Activated naive CD8-positive, alpha-beta T cell treated with anti-CD3 and anti-CD28 coated beads, Interleukin-2, amount 50 U/mL, for 24 hours (primary cell): ENCODE results near the gene WASL.
A peak's percentile ranks its signal among the peaks of the same experiment; 100 is the strongest.
"Not testable (repeated sequence)": the region's sequence is repeated elsewhere in the genome, so short reads cannot be mapped to it uniquely, and the experiment has no call there.

ENCODE experiments used
- ATAC-seq: fragments of 150-1000 bp; cut with Tn5 transposase; one replicate; pipeline ENCODE4 v1.10.0; 2021
- DNase-seq: peaks from one replicate; pipeline ENCODE4 v3.0.0; 2021
- H3K27ac Mint-ChIP-seq: one replicate; pipeline ENCODE4 v1.8.0; 2021; ENCODE audit warnings: mild to moderate bottlenecking, mixed read lengths
- H3K27me3 Mint-ChIP-seq: one replicate; pipeline ENCODE4 v1.8.0; 2021; ENCODE audit warnings: mixed read lengths
- H3K36me3 Mint-ChIP-seq: one replicate; pipeline ENCODE4 v1.8.0; 2021; ENCODE audit warnings: low read depth, mixed read lengths
- H3K4me1 Mint-ChIP-seq: one replicate; pipeline ENCODE4 v1.8.0; 2021; ENCODE audit warnings: mixed read lengths
- H3K4me3 Mint-ChIP-seq: one replicate; pipeline ENCODE4 v1.8.0; 2021; ENCODE audit warnings: mild to moderate bottlenecking, moderate library complexity, mixed read lengths
- H3K9me3 Mint-ChIP-seq: one replicate; pipeline ENCODE4 v1.8.0; 2021; ENCODE audit warnings: mixed read lengths

The WASL gene

GRCh38 chr7:123734498-123734897 is 14.3 kb downstream of the WASL start:
- no peak overlapping the region for H3K4me3 Mint-ChIP-seq
- peaks cover 31% of the 10 kb centered on the region for H3K4me1 Mint-ChIP-seq
- no peak overlapping the region for H3K27ac Mint-ChIP-seq
- ATAC-seq (no peak), DNase-seq (no peak)
- H3K27me3 Mint-ChIP-seq, result no peaks in the 10 kb centered on the region
- H3K9me3 Mint-ChIP-seq, result peaks cover 44% of the 10 kb centered on the region
- peaks cover 51% of the 10 kb centered on the region for H3K36me3 Mint-ChIP-seq

- H3K27me3 Mint-ChIP-seq, result no peaks in the 10 kb centered on the region
Observed at GRCh38 chr7:123732413-123733091, 16.3 kb downstream of the WASL start.

GRCh38 chr7:123729218-123729578 is 19.6 kb downstream of the WASL start:
- peaks cover 61% of the 10 kb centered on the region for H3K4me1 Mint-ChIP-seq
- peaks cover 26% of the 10 kb centered on the region for H3K9me3 Mint-ChIP-seq
- H3K27ac Mint-ChIP-seq, result no peak overlapping the region
- no peaks in the 10 kb centered on the region for H3K27me3 Mint-ChIP-seq
- H3K4me3 Mint-ChIP-seq, result no peak overlapping the region
- ATAC-seq (no peak), DNase-seq (no peak)
- H3K36me3 Mint-ChIP-seq, result peaks cover 37% of the 10 kb centered on the region

More at GRCh38 chr7:123732413-123733091, 16.3 kb downstream of the WASL start:
- Mint-ChIP-seq H3K4me3 (no peak overlapping the region), H3K27ac (no peak overlapping the region), H3K36me3 (peaks cover 47% of the 10 kb centered on the region), H3K4me1 (peaks cover 36% of the 10 kb centered on the region), H3K9me3 (peaks cover 40% of the 10 kb centered on the region)
- DNase-seq (no peak), ATAC-seq (no peak)

DNA sequence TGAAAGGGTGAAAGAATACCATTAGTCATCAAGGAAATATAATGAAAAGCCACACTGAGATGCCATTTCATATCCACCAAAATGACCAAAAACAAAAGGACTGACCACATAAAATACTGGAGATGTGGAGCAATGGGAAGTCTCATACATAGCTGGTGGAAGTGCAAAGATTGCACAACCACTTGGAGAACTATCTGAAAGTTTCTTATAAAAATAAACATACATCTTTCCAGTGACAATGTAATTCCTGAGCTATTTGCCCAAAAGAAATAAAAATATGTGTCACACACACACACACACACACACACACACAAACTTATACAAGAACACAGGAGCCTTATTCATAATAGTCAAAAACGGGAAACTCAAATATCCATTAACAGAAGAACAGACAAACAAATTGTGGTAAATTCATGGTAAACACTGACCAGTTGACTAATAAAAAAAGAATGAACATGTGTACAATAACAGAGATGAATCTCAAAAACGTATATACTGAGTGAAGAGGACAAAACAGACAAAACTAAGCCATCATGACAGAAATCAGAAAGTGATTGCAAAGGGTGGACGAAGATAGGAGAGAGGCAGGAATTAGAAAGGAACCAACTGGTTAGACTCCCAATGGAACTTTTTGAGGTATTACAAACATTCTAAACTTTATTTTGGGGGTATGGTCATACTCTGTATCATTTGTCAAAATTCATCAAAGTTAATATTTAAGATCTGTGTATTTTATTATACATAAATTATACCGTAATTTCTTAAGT is 21.5 kb downstream of the WASL start:
- Mint-ChIP-seq H3K27me3 (no peaks in the 10 kb centered on the region), H3K27ac (no peak overlapping the region), H3K36me3 (peaks cover 20% of the 10 kb centered on the region), H3K4me1 (peaks cover 50% of the 10 kb centered on the region), H3K9me3 (peaks cover 6% of the 10 kb centered on the region), H3K4me3 (no peak overlapping the region)
- ATAC-seq (no peak), DNase-seq (no peak)

DNA sequence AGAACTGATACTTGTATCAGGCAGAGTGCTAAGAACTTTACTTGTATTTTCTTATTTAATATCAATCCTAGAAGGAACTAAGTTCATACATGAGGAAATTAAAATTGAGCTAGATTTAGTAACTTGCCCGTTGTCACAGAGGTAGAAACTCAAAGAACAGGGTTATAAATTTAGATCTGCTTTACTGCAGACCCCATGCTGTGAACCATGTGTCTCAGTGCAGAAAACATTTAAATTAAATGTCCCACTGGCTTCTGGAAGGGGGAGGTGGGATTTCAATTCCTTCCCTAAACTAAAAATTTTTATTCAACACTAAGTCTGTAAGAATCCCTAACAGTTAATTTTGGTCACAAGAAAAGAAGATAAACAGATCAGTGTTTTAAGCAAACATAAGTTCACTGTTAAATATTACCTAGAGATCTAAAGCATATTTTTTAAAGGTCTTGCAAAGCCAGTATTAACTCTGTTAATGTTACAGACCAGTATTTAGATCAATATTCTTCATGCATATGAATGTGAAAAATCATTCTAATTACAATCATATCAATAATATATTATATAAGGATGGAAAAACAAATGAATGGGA is 23.1 kb downstream of the WASL start:
- H3K27me3 Mint-ChIP-seq, result no peaks in the 10 kb centered on the region
- no peaks in the 10 kb centered on the region for H3K9me3 Mint-ChIP-seq
- H3K27ac Mint-ChIP-seq, result no peak overlapping the region
- ATAC-seq (no peak), DNase-seq (no peak)
- H3K36me3 Mint-ChIP-seq, result peaks cover 13% of the 10 kb centered on the region
- H3K4me3 Mint-ChIP-seq, result no peak overlapping the region
- H3K4me1 Mint-ChIP-seq, result peaks cover 53% of the 10 kb centered on the region

DNA sequence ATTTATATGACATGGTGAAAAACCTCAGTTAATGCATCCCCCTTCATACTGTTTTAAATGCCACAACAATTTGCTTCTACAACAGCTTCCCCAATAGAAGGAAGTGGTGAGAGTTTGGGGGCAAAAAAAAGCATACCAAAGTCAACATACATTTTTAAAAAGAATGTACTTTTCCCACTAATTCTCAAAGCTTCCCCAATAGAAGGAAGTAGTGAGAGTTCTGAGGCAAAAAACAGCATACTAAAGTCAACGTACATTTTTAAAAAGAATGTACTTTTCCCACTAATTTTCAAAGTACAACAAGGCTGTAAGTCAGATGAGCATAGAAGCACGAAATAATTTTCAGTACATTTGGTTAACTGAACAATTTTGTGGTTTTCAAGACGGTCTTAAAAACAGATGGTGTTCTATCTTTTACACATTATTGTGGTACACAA is 24.0 kb downstream of the WASL start:
- Mint-ChIP-seq H3K27me3 (no peaks in the 10 kb centered on the region), H3K9me3 (no peaks in the 10 kb centered on the region), H3K27ac (no peak overlapping the region), H3K4me3 (no peak overlapping the region), H3K4me1 (peaks cover 59% of the 10 kb centered on the region), H3K36me3 (peaks cover 11% of the 10 kb centered on the region)
- ATAC-seq, result no peak
- no peak for DNase-seq

DNA sequence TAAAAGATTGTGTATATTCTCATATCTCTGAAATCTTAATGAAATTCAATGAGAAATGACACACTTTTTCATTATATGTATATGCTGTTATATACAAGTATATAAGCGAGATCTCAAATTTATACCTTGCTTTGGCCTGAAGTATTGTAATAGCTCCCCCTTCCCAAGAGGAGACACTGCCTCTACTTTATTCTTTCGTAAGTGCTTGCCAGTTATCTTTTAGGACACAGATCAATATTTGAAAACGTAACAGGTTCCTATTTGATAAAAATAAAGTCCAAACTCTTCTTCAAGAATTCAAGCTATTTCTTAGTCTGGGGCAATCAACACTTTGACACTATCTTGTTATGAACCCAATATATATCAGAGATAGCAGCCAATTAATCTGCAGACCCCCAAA is 24.9 kb downstream of the WASL start:
- no peak overlapping the region for H3K27ac Mint-ChIP-seq
- H3K27me3 Mint-ChIP-seq, result no peaks in the 10 kb centered on the region
- H3K36me3 Mint-ChIP-seq, result peaks cover 12% of the 10 kb centered on the region
- H3K9me3 Mint-ChIP-seq, result no peaks in the 10 kb centered on the region
- no peak for ATAC-seq
- DNase-seq, result no peak
- no peak overlapping the region for H3K4me3 Mint-ChIP-seq
- peaks cover 69% of the 10 kb centered on the region for H3K4me1 Mint-ChIP-seq

- H3K4me3 Mint-ChIP-seq, H3K27ac Mint-ChIP-seq, ATAC-seq, H3K27me3 Mint-ChIP-seq, H3K36me3 Mint-ChIP-seq, DNase-seq, H3K9me3 Mint-ChIP-seq: not testable (repeated sequence)
- peaks cover 54% of the 10 kb centered on the region for H3K4me1 Mint-ChIP-seq
Observed at GRCh38 chr7:123720527-123720926, 28.3 kb downstream of the WASL start.

- Mint-ChIP-seq H3K36me3 (peaks cover 3% of the 10 kb centered on the region), H3K27me3 (no peaks in the 10 kb centered on the region), H3K4me3 (peak overlapping the region; percentile 29), H3K9me3 (no peaks in the 10 kb centered on the region), H3K27ac (peak overlapping the region; percentile 37), H3K4me1 (peaks cover 55% of the 10 kb centered on the region)
- DNase-seq, result no peak
- no peak for ATAC-seq
Observed at GRCh38 chr7:123719197-123719721, 29.5 kb downstream of the WASL start.

DNA sequence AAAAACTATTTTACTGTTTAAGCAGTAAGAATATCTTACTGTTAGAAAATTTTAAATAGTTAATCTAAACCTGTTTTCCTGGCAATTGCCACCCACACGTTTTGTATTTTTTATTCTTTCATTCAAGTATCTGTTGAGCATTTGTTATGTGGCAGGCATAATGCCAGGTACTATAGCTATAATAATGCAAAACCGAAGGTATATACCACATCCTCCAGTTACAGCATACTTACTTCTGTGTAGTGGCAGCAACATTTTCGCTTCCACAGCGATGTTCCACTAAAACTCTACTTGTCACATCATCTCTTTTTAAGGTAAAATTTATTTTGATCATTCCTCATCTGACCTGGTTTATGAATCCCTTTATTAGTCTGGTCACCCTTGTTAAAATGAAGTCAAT is 30.0 kb downstream of the WASL start:
- Mint-ChIP-seq H3K36me3 (peaks cover 3% of the 10 kb centered on the region), H3K27ac (peak overlapping the region; percentile 37), H3K27me3 (no peaks in the 10 kb centered on the region), H3K9me3 (no peaks in the 10 kb centered on the region), H3K4me3 (peak overlapping the region; percentile 29), H3K4me1 (peaks cover 53% of the 10 kb centered on the region)
- ATAC-seq, result no peak
- no peak for DNase-seq

DNA sequence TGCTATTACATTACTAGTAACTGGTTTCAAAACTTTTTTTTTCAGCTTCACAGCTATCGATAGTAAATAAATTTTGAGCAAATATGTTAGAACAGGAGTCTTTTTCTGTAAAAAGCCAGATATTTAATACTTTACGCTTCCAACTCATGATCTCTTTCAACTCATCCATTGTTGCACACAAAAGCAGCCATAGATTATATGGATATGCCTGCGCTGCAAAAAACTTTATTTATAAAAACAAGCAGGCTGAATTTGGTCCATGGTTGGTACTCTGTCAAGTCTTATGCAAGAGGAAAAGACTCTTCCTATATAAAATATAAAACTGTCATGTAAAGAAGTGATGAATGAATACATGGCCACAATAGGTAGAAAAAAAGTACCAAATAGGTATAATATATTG is 31.1 kb downstream of the WASL start:
- Mint-ChIP-seq H3K4me3 (no peak overlapping the region), H3K27me3 (no peaks in the 10 kb centered on the region), H3K4me1 (peaks cover 60% of the 10 kb centered on the region), H3K9me3 (no peaks in the 10 kb centered on the region), H3K27ac (no peak overlapping the region), H3K36me3 (peaks cover 3% of the 10 kb centered on the region)
- ATAC-seq, result no peak
- DNase-seq, result no peak

DNA sequence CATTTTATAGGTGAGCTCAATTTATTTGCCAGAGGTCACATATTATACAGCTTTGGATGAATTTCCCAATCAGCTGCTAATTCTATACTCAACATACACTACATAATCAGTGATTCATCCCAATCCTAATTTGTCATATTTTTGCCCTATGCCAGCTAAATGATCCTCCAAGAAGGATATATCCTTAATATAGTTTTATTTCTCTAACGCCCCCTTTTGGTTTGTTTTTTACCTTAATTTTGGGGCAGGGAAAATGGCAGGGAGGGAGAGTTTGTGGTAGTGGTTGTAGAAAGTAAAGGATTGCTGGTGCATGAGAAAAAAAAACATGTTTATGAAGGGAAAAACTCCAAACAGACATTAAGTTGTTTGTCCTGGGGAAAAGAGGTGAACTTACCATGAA is 31.9 kb downstream of the WASL start:
- no peaks in the 10 kb centered on the region for H3K27me3 Mint-ChIP-seq
- peaks cover 3% of the 10 kb centered on the region for H3K36me3 Mint-ChIP-seq
- H3K4me3 Mint-ChIP-seq, result no peak overlapping the region
- no peaks in the 10 kb centered on the region for H3K9me3 Mint-ChIP-seq
- DNase-seq (no peak), ATAC-seq (no peak)
- H3K4me1 Mint-ChIP-seq, result peaks cover 65% of the 10 kb centered on the region
- H3K27ac Mint-ChIP-seq, result no peak overlapping the region

- no peak for ATAC-seq
- Mint-ChIP-seq H3K27ac (no peak overlapping the region), H3K4me3 (no peak overlapping the region), H3K36me3 (peaks cover 3% of the 10 kb centered on the region), H3K27me3 (no peaks in the 10 kb centered on the region), H3K9me3 (no peaks in the 10 kb centered on the region), H3K4me1 (peaks cover 68% of the 10 kb centered on the region)
- DNase-seq, result no peak
Observed at GRCh38 chr7:123715799-123716198, 33.0 kb downstream of the WASL start.

- ATAC-seq (no peak), DNase-seq (no peak)
- Mint-ChIP-seq H3K9me3 (no peaks in the 10 kb centered on the region), H3K4me1 (peaks cover 71% of the 10 kb centered on the region), H3K36me3 (peaks cover 3% of the 10 kb centered on the region), H3K4me3 (no peak overlapping the region), H3K27ac (no peak overlapping the region), H3K27me3 (no peaks in the 10 kb centered on the region)
Observed at GRCh38 chr7:123715198-123715597, 33.6 kb downstream of the WASL start.
